ENCODE results near the gene RIPK4.

- TF ChIP-seq CTCF (IDR thresholded peaks at IDR 0.05) (no peak), POLR2A (IDR thresholded peaks at IDR 0.05) (no peak)
Observed at GRCh38 chr21:41761211-41761933, 5.5 kb downstream of the RIPK4 start.
